ENCODE measurements around the gene EN1.

DNA sequence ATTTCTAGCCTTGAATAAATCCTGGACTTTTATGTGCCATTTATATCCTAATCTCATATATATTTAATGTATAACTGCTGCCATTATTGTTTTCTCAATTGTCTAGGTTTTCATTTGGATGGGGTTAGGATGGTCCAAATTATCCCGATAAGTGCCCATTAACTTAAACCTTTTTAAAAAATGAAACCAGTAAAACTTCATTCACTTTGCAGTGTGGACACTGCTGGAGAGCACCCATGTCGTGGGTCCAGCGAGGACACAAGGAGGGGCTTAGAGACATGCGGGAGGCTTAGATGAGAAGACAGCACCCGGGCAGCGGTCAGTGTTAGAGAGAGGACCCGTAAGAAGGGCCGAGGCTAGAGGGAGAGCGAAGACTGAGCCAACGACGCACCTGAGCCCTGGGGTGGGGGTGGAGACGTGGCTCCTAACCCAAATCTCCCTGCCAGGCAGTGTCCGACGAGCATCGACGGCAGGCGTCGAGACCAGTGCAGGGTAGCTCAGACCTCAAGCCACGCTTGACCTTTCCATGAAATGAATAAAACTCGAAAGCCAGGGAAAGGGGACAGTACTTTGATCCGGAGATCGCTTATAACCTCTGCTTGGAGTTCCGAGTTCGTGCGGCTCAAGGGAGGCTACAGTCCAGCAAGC lies 9.0 kb upstream of the EN1 start:
- no peak for TF ChIP-seq POLR2A (IDR thresholded peaks at IDR 0.05; ENCODE audit: extremely low read depth, insufficient read length)
- TF ChIP-seq, protein P1, sequence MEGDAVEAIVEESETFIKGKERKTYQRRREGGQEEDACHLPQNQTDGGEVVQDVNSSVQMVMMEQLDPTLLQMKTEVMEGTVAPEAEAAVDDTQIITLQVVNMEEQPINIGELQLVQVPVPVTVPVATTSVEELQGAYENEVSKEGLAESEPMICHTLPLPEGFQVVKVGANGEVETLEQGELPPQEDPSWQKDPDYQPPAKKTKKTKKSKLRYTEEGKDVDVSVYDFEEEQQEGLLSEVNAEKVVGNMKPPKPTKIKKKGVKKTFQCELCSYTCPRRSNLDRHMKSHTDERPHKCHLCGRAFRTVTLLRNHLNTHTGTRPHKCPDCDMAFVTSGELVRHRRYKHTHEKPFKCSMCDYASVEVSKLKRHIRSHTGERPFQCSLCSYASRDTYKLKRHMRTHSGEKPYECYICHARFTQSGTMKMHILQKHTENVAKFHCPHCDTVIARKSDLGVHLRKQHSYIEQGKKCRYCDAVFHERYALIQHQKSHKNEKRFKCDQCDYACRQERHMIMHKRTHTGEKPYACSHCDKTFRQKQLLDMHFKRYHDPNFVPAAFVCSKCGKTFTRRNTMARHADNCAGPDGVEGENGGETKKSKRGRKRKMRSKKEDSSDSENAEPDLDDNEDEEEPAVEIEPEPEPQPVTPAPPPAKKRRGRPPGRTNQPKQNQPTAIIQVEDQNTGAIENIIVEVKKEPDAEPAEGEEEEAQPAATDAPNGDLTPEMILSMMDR (IDR thresholded peaks at IDR 0.05; ENCODE audit: low read depth, low read length): no peak

All from NB4 (cell line).